Coronary artery (tissue), 2 donors: ENCODE measurements around the gene LPP.
"Not testable (repeated sequence)": the region's sequence is repeated elsewhere in the genome, so short reads cannot be mapped to it uniquely, and the experiment has no call there.

Experiments
- DNase-seq: peaks from one replicate; pipeline ENCODE4 v3.0.0-alpha.2; 2017; ENCODE audit warnings: low spot score
- H3K27ac ChIP-seq, 2 donors: fragments of 200-600 bp; sonication (generic); one replicate each; pipeline ENCODE4 v1.5.1; 2016 to 2019
- H3K4me3 ChIP-seq: fragments of 200-600 bp; sonication (generic); 2 replicates; pipeline ENCODE4 v1.5.1; 2016; ENCODE audit warnings: mild to moderate bottlenecking, moderate library complexity
- TF ChIP-seq, protein P1 (sequence below): fragments of 200-600 bp; sonication (generic); IDR thresholded peaks from one replicate; pipeline ENCODE4 v1.5.1; 2019; ENCODE audit warnings: antibody characterized with exemption

LPP gene

DNA sequence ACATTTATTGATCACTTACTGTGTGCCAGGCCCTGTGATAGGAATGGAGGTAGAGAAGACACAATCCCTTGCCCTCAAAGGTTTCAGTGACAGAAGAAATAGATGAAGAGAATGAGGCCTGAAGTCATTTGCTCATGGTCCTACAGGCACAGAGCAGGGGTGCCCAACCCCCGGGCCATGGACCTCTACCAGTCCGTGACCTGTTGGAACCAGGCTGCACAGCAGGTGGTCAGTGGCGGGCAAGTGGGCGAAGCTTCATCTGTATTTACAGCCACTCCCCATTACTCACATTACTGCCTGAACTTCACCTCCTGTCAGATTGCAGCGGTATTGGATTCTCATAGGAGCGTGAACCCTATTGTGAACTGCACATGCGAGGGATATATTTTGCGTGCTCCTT lies 480.3 kb downstream of the LPP start:
- TF ChIP-seq, protein P1, sequence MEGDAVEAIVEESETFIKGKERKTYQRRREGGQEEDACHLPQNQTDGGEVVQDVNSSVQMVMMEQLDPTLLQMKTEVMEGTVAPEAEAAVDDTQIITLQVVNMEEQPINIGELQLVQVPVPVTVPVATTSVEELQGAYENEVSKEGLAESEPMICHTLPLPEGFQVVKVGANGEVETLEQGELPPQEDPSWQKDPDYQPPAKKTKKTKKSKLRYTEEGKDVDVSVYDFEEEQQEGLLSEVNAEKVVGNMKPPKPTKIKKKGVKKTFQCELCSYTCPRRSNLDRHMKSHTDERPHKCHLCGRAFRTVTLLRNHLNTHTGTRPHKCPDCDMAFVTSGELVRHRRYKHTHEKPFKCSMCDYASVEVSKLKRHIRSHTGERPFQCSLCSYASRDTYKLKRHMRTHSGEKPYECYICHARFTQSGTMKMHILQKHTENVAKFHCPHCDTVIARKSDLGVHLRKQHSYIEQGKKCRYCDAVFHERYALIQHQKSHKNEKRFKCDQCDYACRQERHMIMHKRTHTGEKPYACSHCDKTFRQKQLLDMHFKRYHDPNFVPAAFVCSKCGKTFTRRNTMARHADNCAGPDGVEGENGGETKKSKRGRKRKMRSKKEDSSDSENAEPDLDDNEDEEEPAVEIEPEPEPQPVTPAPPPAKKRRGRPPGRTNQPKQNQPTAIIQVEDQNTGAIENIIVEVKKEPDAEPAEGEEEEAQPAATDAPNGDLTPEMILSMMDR: no peak

DNA sequence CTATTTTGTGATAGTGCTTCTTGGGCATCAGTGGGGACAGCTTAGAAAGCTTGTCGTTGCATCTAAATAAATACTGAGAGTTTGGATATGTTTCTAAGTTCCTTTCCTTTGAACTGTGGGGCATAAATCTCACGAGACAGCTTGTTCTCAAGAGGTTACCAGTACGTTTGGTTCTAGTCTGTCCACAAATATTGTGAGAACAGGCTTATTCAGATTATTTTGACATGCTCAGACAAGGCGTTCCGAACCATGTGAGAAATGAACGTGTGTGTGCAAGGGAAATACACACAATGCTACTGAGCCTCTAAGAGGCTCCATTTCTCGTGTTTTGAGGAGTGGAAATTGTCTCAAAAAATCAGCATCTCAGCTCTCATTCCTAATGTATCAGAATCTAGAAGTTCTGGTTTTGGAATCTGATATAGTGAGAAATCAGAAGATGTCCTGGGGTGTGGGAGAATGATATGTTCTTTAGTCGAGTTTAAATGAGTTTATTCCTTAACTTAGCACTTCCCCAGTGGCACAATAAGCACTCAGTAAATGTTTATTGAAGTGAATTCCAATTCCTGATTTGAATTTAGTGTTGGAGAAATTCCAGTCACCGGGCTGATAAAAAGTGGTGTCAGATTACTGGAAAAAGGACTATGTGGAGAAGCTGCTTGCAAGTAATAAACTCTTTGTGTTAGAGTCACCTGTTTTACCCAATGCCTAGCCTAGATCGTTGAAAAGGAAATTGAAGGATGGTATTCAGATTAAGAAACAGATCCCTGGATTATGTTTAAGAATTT lies 481.5 kb downstream of the LPP start:
- Histone ChIP-seq H3K27ac (peak overlapping the region; percentile 1 to 4), H3K4me3 (no peak overlapping the region)
- TF ChIP-seq, protein P1: no peak
- DNase-seq: no peak

More for the DNA sequence above, 480.3 kb downstream of the LPP start:
- no peak for DNase-seq
- Histone ChIP-seq H3K4me3 (no peak overlapping the region), H3K27ac (no peak overlapping the region)

DNA sequence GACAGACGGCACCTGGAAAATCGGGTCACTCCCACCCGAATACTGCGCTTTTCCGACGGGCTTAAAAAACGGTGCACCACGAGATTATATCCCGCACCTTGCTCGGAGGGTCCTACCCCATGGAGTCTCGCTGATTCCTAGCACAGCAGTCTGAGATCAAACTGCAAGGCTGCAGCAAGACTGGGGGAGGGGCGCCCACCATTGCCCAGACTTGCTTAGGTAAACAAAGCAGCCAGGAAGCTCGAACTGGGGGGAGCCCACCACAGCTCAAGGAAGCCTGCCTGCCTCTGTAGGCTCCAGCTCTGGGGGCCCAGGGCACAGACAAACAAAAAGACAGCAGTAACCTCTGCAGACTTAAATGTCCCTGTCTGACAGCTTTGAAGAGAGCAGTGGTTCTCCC lies 482.3 kb downstream of the LPP start:
- H3K4me3 ChIP-seq, H3K27ac ChIP-seq, DNase-seq: not testable (repeated sequence)

DNA sequence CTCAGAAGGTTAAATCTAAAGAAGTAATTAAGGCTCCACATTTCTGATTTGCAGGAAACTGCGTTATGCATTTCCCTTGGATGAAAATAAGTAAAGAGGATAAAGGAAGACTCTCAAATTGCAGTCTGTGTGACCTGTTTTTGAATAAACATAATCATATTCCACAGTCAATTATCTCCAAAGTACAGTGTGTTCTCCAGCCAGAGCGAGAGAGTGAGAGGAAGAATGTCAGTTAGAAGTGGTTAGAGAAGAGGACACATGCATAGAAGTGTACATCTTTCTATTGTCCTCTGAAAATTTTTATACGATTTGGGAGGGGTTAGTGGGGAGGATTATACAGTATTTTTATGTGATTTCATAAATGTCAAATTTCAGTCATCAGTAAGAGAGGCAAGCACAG lies 487.1 kb downstream of the LPP start:
- H3K27ac ChIP-seq: no peak overlapping the region
- TF ChIP-seq, protein P1: no peak
- DNase-seq: no peak
- H3K4me3 ChIP-seq: no peak overlapping the region

DNA sequence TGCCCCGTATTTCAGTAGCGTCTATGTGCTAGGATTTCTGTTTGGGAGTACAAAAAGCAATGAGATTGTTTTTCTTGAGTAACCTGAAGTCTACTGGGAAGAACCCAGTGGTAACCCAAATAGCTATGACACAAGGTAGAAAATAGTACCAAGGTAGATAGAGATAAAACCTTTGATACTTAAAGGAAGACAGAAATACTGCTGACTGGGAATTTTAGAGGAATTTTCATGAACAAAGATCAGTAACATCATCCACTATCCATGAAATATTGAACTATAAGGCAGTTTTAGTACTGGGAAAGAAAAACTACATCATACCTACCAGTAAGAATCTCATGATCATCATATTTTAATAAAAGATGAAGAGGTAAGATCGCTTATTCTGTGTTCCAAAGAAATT lies 489.8 kb downstream of the LPP start:
- TF ChIP-seq, protein P1: no peak

DNA sequence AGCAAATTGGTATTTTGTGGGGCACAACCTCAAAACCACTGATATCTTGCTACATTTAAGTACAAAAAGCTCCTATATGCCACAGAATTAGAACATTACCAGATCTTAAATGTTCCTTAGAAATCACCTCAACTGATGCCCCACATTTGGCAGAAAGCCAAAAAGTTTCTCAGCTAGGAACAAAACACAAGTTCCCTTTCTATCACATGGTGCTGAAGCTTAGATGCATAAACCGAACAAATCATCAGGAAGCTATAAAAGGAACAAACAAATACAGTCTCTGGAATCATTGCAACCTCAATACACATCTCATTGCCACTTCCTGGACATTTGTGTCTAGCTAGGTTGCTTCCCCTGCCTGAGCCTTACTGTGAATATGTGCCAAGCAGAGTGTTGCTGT lies 492.6 kb downstream of the LPP start:
- TF ChIP-seq, protein P1: no peak
- DNase-seq: no peak
- Histone ChIP-seq H3K27ac (peak overlapping the region in 1 of 2 donors; percentile 55), H3K4me3 (no peak overlapping the region)

More for the DNA sequence above, 489.8 kb downstream of the LPP start:
- H3K4me3 ChIP-seq: no peak overlapping the region
- no peak for DNase-seq
- no peak overlapping the region for H3K27ac ChIP-seq

DNA sequence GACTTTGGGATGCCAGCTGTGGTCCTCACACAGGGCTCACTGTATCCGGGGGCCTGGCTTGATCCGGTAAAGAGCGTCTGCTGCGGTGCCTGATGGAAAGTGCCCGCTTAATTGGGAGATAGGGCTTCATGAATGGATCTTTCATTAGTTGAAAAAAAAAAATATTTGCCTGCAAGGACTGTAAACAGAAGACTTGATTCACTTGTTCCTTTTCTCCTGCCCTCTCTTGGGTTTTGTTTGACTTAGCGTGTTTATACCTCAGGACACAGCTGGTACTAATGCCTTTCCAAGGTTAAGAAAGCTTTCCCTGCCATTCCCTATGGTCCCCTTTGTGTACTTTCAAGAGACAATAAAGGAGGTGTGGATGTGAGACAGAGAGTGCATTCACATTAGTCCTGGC lies 493.3 kb downstream of the LPP start:
- TF ChIP-seq, protein P1: no peak
- no peak for DNase-seq
- Histone ChIP-seq H3K4me3 (no peak overlapping the region), H3K27ac (peak overlapping the region in 1 of 2 donors; percentile 55)
